IMR-90 (cell line): ENCODE results near the gene DYNLL2. TPM values are rescaled to one million over a fixed set of nuclear protein-coding genes. Genes with fewer than 3 reads are reported as not detected.

Experiments used
- ATAC-seq: fragments of 200-7000 bp; cut with Tn5 transposase; 2 replicates; pipeline ENCODE4 v1.9.1; 2020; ENCODE audit warnings: low read depth, mild to moderate bottlenecking, moderate library complexity
- BruUV-seq: library from RNA; stranded (reverse); fragments of 400-500 nt; replicated peaks from 2 replicates; lab custom pipeline; 2021; lab: Mats Ljungman, UMichigan
- CTCF ChIA-PET: fragments of 300-600 bp; formaldehyde crosslinking; extraction: SDS; loops from one replicate; lab custom pipeline; 2021; ENCODE audit warnings: antibody characterized with exemption; lab: Yijun Ruan, JAX
- POLR2A ChIA-PET: fragments of 300-600 bp; sonication (Branson Sonifier 250); formaldehyde crosslinking; loops from one replicate; lab custom pipeline; 2022; ENCODE audit warnings: antibody characterized with exemption; ENCODE audit not compliant: unreplicated experiment; lab: Charles Lee
- DNase-seq: peaks from one replicate; pipeline ENCODE4 v3.0.0; 2013
- H2AFZ ChIP-seq: replicated peaks from 2 replicates; pipeline ENCODE3; 2013; ENCODE audit warnings: low read length, mild to moderate bottlenecking; ENCODE audit not compliant: poor library complexity
- H2AK5ac ChIP-seq: 2 replicates; pipeline ENCODE4 v1.6.1; 2013; ENCODE audit warnings: low read depth, low read length, inconsistent platforms
- H2AK9ac ChIP-seq: replicated peaks from 2 replicates; pipeline ENCODE3; 2013; ENCODE audit warnings: mild to moderate bottlenecking, low read depth, low read length, moderate library complexity; ENCODE audit not compliant: poor library complexity
- H2BK120ac ChIP-seq: 2 replicates; pipeline ENCODE4 v1.6.1; 2013; ENCODE audit warnings: low read depth, low read length, inconsistent platforms
- H2BK15ac ChIP-seq: 3 replicates; pipeline ENCODE4 v1.6.1; 2013; ENCODE audit warnings: low read depth, low read length, inconsistent platforms
- H2BK20ac ChIP-seq: 2 replicates; pipeline ENCODE4 v1.6.1; 2013; ENCODE audit warnings: low read depth, mild to moderate bottlenecking, inconsistent platforms, low read length, moderate library complexity
- H2BK5ac ChIP-seq: 2 replicates; pipeline ENCODE4 v1.6.1; 2013; ENCODE audit warnings: mild to moderate bottlenecking, low read depth, low read length, inconsistent platforms; ENCODE audit not compliant: poor library complexity, severe bottlenecking
- H3K14ac ChIP-seq: replicated peaks from 2 replicates; pipeline ENCODE4 v1.6.1; 2013; ENCODE audit warnings: low read depth, low read length, inconsistent platforms
- H3K18ac ChIP-seq: 2 replicates; pipeline ENCODE4 v1.6.1; 2013; ENCODE audit warnings: low read depth, low read length, control low read depth
- H3K23ac ChIP-seq: 2 replicates; pipeline ENCODE4 v1.6.1; 2013; ENCODE audit warnings: low read depth, low read length, inconsistent platforms
- H3K27ac ChIP-seq: 2 replicates; pipeline ENCODE4 v1.5.1; 2013; ENCODE audit warnings: mild to moderate bottlenecking, control low read depth, low read length; ENCODE audit not compliant: insufficient read depth
- H3K27me3 ChIP-seq: 2 replicates; pipeline ENCODE4 v1.6.1; 2013; ENCODE audit warnings: low read length; ENCODE audit not compliant: control insufficient read depth, insufficient read depth
- H3K36me3 ChIP-seq: 2 replicates; pipeline ENCODE4 v1.6.1; 2013; ENCODE audit warnings: low read length, mixed read lengths; ENCODE audit not compliant: control insufficient read depth, insufficient read depth
- H3K4ac ChIP-seq: 2 replicates; pipeline ENCODE4 v1.6.1; 2013; ENCODE audit warnings: low read depth, low read length, inconsistent platforms
- H3K4me1 ChIP-seq: 2 replicates; pipeline ENCODE4 v1.6.1; 2013; ENCODE audit warnings: low read length, mixed read lengths; ENCODE audit not compliant: control insufficient read depth, insufficient read depth
- H3K4me2 ChIP-seq: 2 replicates; pipeline ENCODE4 v1.6.1; 2013; ENCODE audit warnings: low read depth, mild to moderate bottlenecking, control low read depth, low read length, moderate library complexity
- H3K4me3 ChIP-seq: 2 replicates; pipeline ENCODE4 v1.5.1; 2013; ENCODE audit warnings: low read depth, mild to moderate bottlenecking, control low read depth, low read length, moderate library complexity; ENCODE audit not compliant: insufficient read depth
- H3K56ac ChIP-seq: 2 replicates; pipeline ENCODE4 v1.6.1; 2013; ENCODE audit warnings: low read length, inconsistent platforms; ENCODE audit not compliant: insufficient read depth; ENCODE audit errors: extremely low read depth
- H3K79me1 ChIP-seq, 2 experiments: 2 replicates each; pipeline ENCODE4 v1.6.1; 2013; ENCODE audit warnings: low read length in 2 of 2, inconsistent platforms in 1 of 2, low read depth in 1 of 2
- H3K9ac ChIP-seq: 2 replicates; pipeline ENCODE4 v1.6.1; 2013; ENCODE audit warnings: low read depth, low read length, control low read depth
- H3K9me1 ChIP-seq: 2 replicates; pipeline ENCODE4 v1.6.1; 2013; ENCODE audit warnings: low read length, inconsistent platforms; ENCODE audit not compliant: insufficient read depth
- H3K9me3 ChIP-seq: 2 replicates; pipeline ENCODE4 v1.6.1; 2013; ENCODE audit warnings: low read length; ENCODE audit not compliant: control insufficient read depth, insufficient read depth
- H4K20me1 ChIP-seq: 2 replicates; pipeline ENCODE4 v1.6.1; 2013; ENCODE audit warnings: low read length, inconsistent platforms; ENCODE audit not compliant: insufficient read depth
- H4K5ac ChIP-seq: 2 replicates; pipeline ENCODE4 v1.6.1; 2013; ENCODE audit warnings: mild to moderate bottlenecking, low read depth, low read length, control low read depth
- H4K8ac ChIP-seq, 2 experiments: 2 replicates each; pipeline ENCODE4 v1.6.1; 2013; ENCODE audit warnings: low read depth in 2 of 2, low read length in 2 of 2, control low read depth in 1 of 2, inconsistent platforms in 1 of 2
- H4K91ac ChIP-seq: 2 replicates; pipeline ENCODE4 v1.6.1; 2013; ENCODE audit warnings: low read depth, low read length, inconsistent platforms; ENCODE audit not compliant: insufficient read depth
- BHLHE40 ChIP-seq: fragments of 150-350 bp; IDR thresholded peaks from 2 replicates; pipeline ENCODE4 v1.6.1; 2016; ENCODE audit warnings: mild to moderate bottlenecking, low read depth, low read length
- CEBPB ChIP-seq: IDR thresholded peaks from 2 replicates; pipeline ENCODE4 v1.6.1; 2012; ENCODE audit warnings: low read depth, low read length, improper control_type of control experiment
- CHD1 ChIP-seq: IDR thresholded peaks from 2 replicates; pipeline ENCODE4 v1.6.1; 2012; ENCODE audit warnings: low read depth, low read length, improper control_type of control experiment
- CTCF ChIP-seq: conservative IDR thresholded peaks from 2 replicates; pipeline ENCODE4 v1.5.1; 2012; ENCODE audit warnings: mild to moderate bottlenecking, low read depth, low read length, improper control_type of control experiment
- ELK1 ChIP-seq: fragments of 150-350 bp; IDR thresholded peaks from 2 replicates; pipeline ENCODE4 v1.6.1; 2016; ENCODE audit warnings: low read depth, mild to moderate bottlenecking, low read length, moderate library complexity, borderline replicate concordance
- FOS ChIP-seq: fragments of 150-350 bp; IDR thresholded peaks from 2 replicates; pipeline ENCODE4 v1.6.1; 2016; ENCODE audit warnings: low read depth, low read length
- MAFK ChIP-seq: IDR thresholded peaks from 2 replicates; pipeline ENCODE4 v1.6.1; 2012; ENCODE audit warnings: low read depth, low read length, improper control_type of control experiment
- MAZ ChIP-seq: IDR thresholded peaks from 2 replicates; pipeline ENCODE4 v1.6.1; 2012; ENCODE audit warnings: low read depth, mild to moderate bottlenecking, low read length, improper control_type of control experiment, moderate library complexity, borderline replicate concordance
- NFE2L2 ChIP-seq: fragments of 150-350 bp; IDR thresholded peaks from 2 replicates; pipeline ENCODE4 v1.6.1; 2016; ENCODE audit warnings: low read depth, mild to moderate bottlenecking, low read length
- POLR2A ChIP-seq: IDR thresholded peaks from 2 replicates; pipeline ENCODE4 v1.6.1; 2012; ENCODE audit warnings: mild to moderate bottlenecking, low read depth, low read length
- RAD21 ChIP-seq: IDR thresholded peaks from 2 replicates; pipeline ENCODE4 v1.6.1; 2012; ENCODE audit warnings: low read length, improper control_type of control experiment
- RCOR1 ChIP-seq: IDR thresholded peaks from 2 replicates; pipeline ENCODE4 v1.6.1; 2012; ENCODE audit warnings: mild to moderate bottlenecking, low read length, improper control_type of control experiment; ENCODE audit not compliant: insufficient replicate concordance
- RFX5 ChIP-seq: IDR thresholded peaks from 2 replicates; pipeline ENCODE4 v1.8.0; 2012; ENCODE audit warnings: low read depth, mild to moderate bottlenecking, low read length, moderate library complexity
- SMC3 ChIP-seq: fragments of 150-350 bp; IDR thresholded peaks from 2 replicates; pipeline ENCODE4 v1.6.1; 2016; ENCODE audit warnings: low read depth, mild to moderate bottlenecking, antibody characterized with exemption, low read length, moderate library complexity
- USF2 ChIP-seq: fragments of 150-350 bp; IDR thresholded peaks from 2 replicates; pipeline ENCODE4 v1.6.1; 2017; ENCODE audit warnings: mild to moderate bottlenecking, antibody characterized with exemption, low read length, low read depth
- WGBS, 2 experiments: methylation state at CpG; one replicate each; pipeline versions ENCODE4 v1.1.5 to v1.1.7; 2013; ENCODE audit warnings: missing lambda C conversion rate in 2 of 2; ENCODE audit not compliant: insufficient read length in 1 of 2; ENCODE audit errors: extremely low coverage in 2 of 2; 5-methylcytosine and 5-hydroxymethylcytosine counted together
- dilution Hi-C: fragments of 300-500 bp; cut with HindIII; formaldehyde crosslinking; loops from one replicate; pipeline ENCODE4 v1.14.3; 2018; ENCODE audit warnings: low sequenced_read_pairs; ENCODE audit not compliant: unreplicated experiment
- in situ Hi-C: fragments of 300-500 bp; cut with MboI; formaldehyde crosslinking; loops from 3 replicates; pipeline ENCODE4 v1.14.3; 2019; ENCODE audit warnings: low sequenced_read_pairs, inconsistent platforms, mixed read lengths
- intact Hi-C: fragments of 100-400 bp; cut with micrococcal nuclease; formaldehyde crosslinking; loops from 2 replicates; pipeline ENCODE4 v1.10.0; 2022
- polyA plus RNA-seq, 3 experiments: library from polyadenylated mRNA; depleted of rRNA; stranded (reverse); fragments of >200 nt; gene quantifications; 2 replicates each; pipeline ENCODE4 v1.2.3, GENCODE V29; 2012; ENCODE audit warnings: low replicate concordance in 1 of 3
- total RNA-seq: library from RNA; depleted of rRNA; stranded (reverse); fragments of >200 nt; gene quantifications from 2 replicates; pipeline ENCODE4 v1.2.3, GENCODE V29; 2012

The DYNLL2 gene
- total and polyA plus RNA-seq, 2 of the 4 experiments (the other 2 are of a cell fraction): 9.1 to 14.2 TPM

GRCh38 chr17:58052945-58053715 is 30.1 kb upstream of the DYNLL2 start:
- H3K9me1 ChIP-seq: no peaks in the 10 kb centered on the region
- no peak overlapping the region for H2AFZ ChIP-seq
- H3K9ac ChIP-seq: no peak overlapping the region
- in situ Hi-C loops: no loop called here
- H4K8ac ChIP-seq: no peak overlapping the region
- no peaks in the 10 kb centered on the region for H3K36me3 ChIP-seq
- no peak overlapping the region for H3K18ac ChIP-seq
- no peak overlapping the region for H2AK9ac ChIP-seq
- no peak overlapping the region for H2BK120ac ChIP-seq
- no peak overlapping the region for H3K56ac ChIP-seq
- ATAC-seq (no peak), DNase-seq (no peak)
- ChIA-PET CTCF (interaction anchor here (1.1 kb wide), 1 partner anchor 22 kb away, joined by 3 read pairs; no protein-coding TSS in a partner anchor), POLR2A (no interaction called here)
- H2BK20ac ChIP-seq: no peak overlapping the region
- intact Hi-C loops: no loop called here
- dilution Hi-C loops: no loop called here
- no peak overlapping the region for H2BK15ac ChIP-seq
- H2AK5ac ChIP-seq: no peak overlapping the region
- H3K14ac ChIP-seq: no peak overlapping the region
- no peak overlapping the region for H3K23ac ChIP-seq
- WGBS, 2 experiments: 63% methylated on average over 7 of the region's 8 CpGs; no CpG with 5 or more reads in 1 of the 2 experiments
- H2BK5ac ChIP-seq: no peak overlapping the region
- no peak overlapping the region for H4K91ac ChIP-seq
- H3K4me3 ChIP-seq: no peak overlapping the region
- H4K5ac ChIP-seq: no peak overlapping the region
- H3K4me2 ChIP-seq: no peak overlapping the region
- H3K27me3 ChIP-seq: peaks cover 12% of the 10 kb centered on the region
- H3K27ac ChIP-seq: no peak overlapping the region
- no TSS peak for BruUV-seq
- no peaks in the 10 kb centered on the region for H3K9me3 ChIP-seq
- H3K79me1 ChIP-seq: no peaks in the 10 kb centered on the region
- no peak overlapping the region for H3K4ac ChIP-seq
- H3K4me1 ChIP-seq: no peaks in the 10 kb centered on the region
- H4K20me1 ChIP-seq: no peaks in the 10 kb centered on the region
- no peak for TF ChIP-seq RAD21
- no peak for TF ChIP-seq NFE2L2
- no peak for TF ChIP-seq SMC3
- TF ChIP-seq BHLHE40: no peak
- no peak for TF ChIP-seq POLR2A
- no peak for TF ChIP-seq MAZ
- TF ChIP-seq CTCF: no peak
- TF ChIP-seq RCOR1: no peak
- no peak for TF ChIP-seq RFX5
- TF ChIP-seq CHD1: no peak
- no peak for TF ChIP-seq CEBPB
- TF ChIP-seq USF2: no peak
- TF ChIP-seq ELK1: no peak
- no peak for TF ChIP-seq FOS
- no peak for TF ChIP-seq MAFK
